K562 (cell line): ENCODE measurements around the gene CTCF. TPM values are rescaled to one million over a fixed set of nuclear protein-coding genes. Genes with fewer than 3 reads are reported as not detected.

Experiments used
- ATAC-seq: fragments of 200-7000 bp; cut with Tn5 transposase; 3 replicates; pipeline ENCODE4 v1.9.1; 2020; ENCODE audit warnings: moderate library complexity
- BruUV-seq: library from RNA; stranded (reverse); fragments of 400-500 nt; replicated peaks from 2 replicates; lab custom pipeline; 2021; lab: Mats Ljungman, UMichigan
- CTCF ChIA-PET: fragments of 300-600 bp; formaldehyde crosslinking; extraction: SDS; loops from one replicate; lab custom pipeline; 2021; ENCODE audit warnings: low intra/inter-chr PET ratio; lab: Yijun Ruan, JAX
- POLR2A ChIA-PET: fragments of 300-600, 350-650 bp; sonication (Branson Sonifier 250); formaldehyde crosslinking; extraction: SDS; loops from one replicate; lab custom pipeline; 2021; ENCODE audit warnings: antibody characterized with exemption, inconsistent platforms; lab: Yijun Ruan, JAX
- DNase-seq, 4 experiments: peaks; one replicate each; pipeline versions ENCODE4 v3.0.0 to v3.0.0-alpha.2; 2011 to 2018; ENCODE audit warnings: low spot score in 3 of 4, mixed read lengths in 3 of 4; ENCODE audit errors: extremely low read depth in 1 of 4
- FAIRE-seq: peaks from 2 replicates; lab custom pipeline; 2011; peaks lifted over from hg19 to GRCh38; lab: Jason Lieb, UNC
- H2AFZ ChIP-seq: 2 replicates; pipeline ENCODE4 v1.6.0; 2011; ENCODE audit warnings: low read depth, low read length, control low read depth, inconsistent platforms
- H3K27ac ChIP-seq: fragments of 200-600 bp; 3 replicates; pipeline ENCODE4 v1.8.0; 2011; ENCODE audit warnings: low read depth, mild to moderate bottlenecking, control low read depth, inconsistent platforms, low read length, moderate library complexity, mixed read lengths; ENCODE audit errors: extremely low read depth
- H3K27me3 ChIP-seq, 2 experiments: fragments of 300-600 bp in 1 of 2; 2 replicates in 1 of 2; 3 replicates in 1 of 2; pipeline versions ENCODE4 v1.6.0 to v1.8.0; 2011; ENCODE audit warnings: inconsistent platforms in 2 of 2, low read length in 2 of 2, mild to moderate bottlenecking in 1 of 2, mixed read lengths in 1 of 2, moderate library complexity in 1 of 2; ENCODE audit not compliant: control insufficient read depth in 2 of 2, insufficient read depth in 2 of 2
- H3K36me3 ChIP-seq: fragments of 300-600 bp; 3 replicates; pipeline ENCODE4 v1.8.0; 2011; ENCODE audit warnings: mild to moderate bottlenecking, low read length, inconsistent platforms; ENCODE audit not compliant: control insufficient read depth, insufficient read depth
- H3K4me1 ChIP-seq, 2 experiments: fragments of 200-600 bp in 1 of 2; replicated peaks in 1 of 2; 2 replicates in 1 of 2; 3 replicates in 1 of 2; pipeline versions ENCODE4 v1.5.1 to v1.8.0; 2011; ENCODE audit warnings: inconsistent platforms in 2 of 2, low read length in 2 of 2, mild to moderate bottlenecking in 1 of 2, mixed read lengths in 1 of 2, moderate library complexity in 1 of 2; ENCODE audit not compliant: control insufficient read depth in 2 of 2, insufficient read depth in 2 of 2
- H3K4me2 ChIP-seq: 2 replicates; pipeline ENCODE4 v1.6.1; 2011; ENCODE audit warnings: low read length, control low read depth, inconsistent platforms, mixed read lengths; ENCODE audit not compliant: insufficient read depth
- H3K4me3 ChIP-seq: fragments of 200-600 bp; sonication (generic), shearing (Covaris generic); 2 replicates; pipeline ENCODE4 v1.5.1; 2016; ENCODE audit warnings: control low read depth, inconsistent platforms
- H3K79me2 ChIP-seq: fragments of 200-600 bp; 3 replicates; pipeline ENCODE4 v1.8.0; 2011; ENCODE audit warnings: low read length, inconsistent platforms; ENCODE audit not compliant: control insufficient read depth, insufficient read depth
- H3K9ac ChIP-seq, 2 experiments: 2 replicates each; pipeline versions ENCODE4 v1.6.0 to v1.6.1; 2011; ENCODE audit warnings: low read depth in 2 of 2, low read length in 2 of 2, control low read depth in 1 of 2, inconsistent platforms in 1 of 2, mild to moderate bottlenecking in 1 of 2, mixed read lengths in 1 of 2; ENCODE audit not compliant: insufficient read depth in 1 of 2
- H3K9me1 ChIP-seq: one replicate; pipeline ENCODE4 v1.6.0; 2011; ENCODE audit warnings: inconsistent platforms, mild to moderate bottlenecking, low read length, moderate library complexity; ENCODE audit not compliant: control insufficient read depth, insufficient read depth
- H3K9me3 ChIP-seq: replicated peaks from 2 replicates; pipeline ENCODE4 v1.5.1; 2011; ENCODE audit warnings: low read depth, low read length, inconsistent platforms; ENCODE audit not compliant: control insufficient read depth, insufficient read depth
- H4K20me1 ChIP-seq: replicated peaks from 2 replicates; pipeline ENCODE4 v1.6.1; 2011; ENCODE audit warnings: low read length, inconsistent platforms, mixed read lengths; ENCODE audit not compliant: control insufficient read depth, insufficient read depth
- ARID3A ChIP-seq: IDR thresholded peaks from 2 replicates; pipeline ENCODE4 v1.6.1; 2012; ENCODE audit warnings: low read depth, low read length, improper control_type of control experiment, borderline replicate concordance
- CTCF ChIP-seq, 3 experiments: IDR thresholded peaks in 2 of 3; conservative IDR thresholded peaks in 1 of 3; 2 replicates each; pipeline ENCODE4 v1.5.1; 2011 to 2012; ENCODE audit warnings: low read length in 3 of 3, mild to moderate bottlenecking in 3 of 3, control low read depth in 2 of 3, improper control_type of control experiment in 1 of 3, inconsistent platforms in 1 of 3, low read depth in 1 of 3, mixed read lengths in 1 of 3, moderate library complexity in 1 of 3; ENCODE audit not compliant: insufficient read depth in 2 of 3
- GATAD2A ChIP-seq: fragments of 450-650 bp; IDR thresholded peaks from 2 replicates; pipeline ENCODE4 v1.6.1; 2017
- KLF13 ChIP-seq: fragments of 450-650 bp; IDR thresholded peaks from 2 replicates; pipeline ENCODE4 v1.6.1; 2016; ENCODE audit warnings: missing genetic modification characterization, low read depth, mild to moderate bottlenecking, missing compliant biosample characterization, moderate library complexity, borderline replicate concordance
- NCOA1 ChIP-seq: fragments of 450-650 bp; IDR thresholded peaks from 2 replicates; pipeline ENCODE4 v1.6.1; 2016; ENCODE audit warnings: low read depth
- PBX2 ChIP-seq, 2 experiments: IDR thresholded peaks in 1 of 2; conservative IDR thresholded peaks in 1 of 2; 2 replicates each; pipeline ENCODE4 v1.6.1; 2016; ENCODE audit warnings: low read depth in 2 of 2, mild to moderate bottlenecking in 1 of 2, missing compliant biosample characterization in 1 of 2, missing genetic modification characterization in 1 of 2, moderate library complexity in 1 of 2
- SFPQ ChIP-seq: fragments of 200-400 bp; formaldehyde crosslinking; IDR thresholded peaks from 2 replicates; pipeline ENCODE4 v1.6.1; 2017; ENCODE audit warnings: mild to moderate bottlenecking, low read depth, low read length, moderate library complexity
- SNRNP70 ChIP-seq: fragments of 200-400 bp; formaldehyde crosslinking; optimal IDR thresholded peaks from 2 replicates; pipeline ENCODE3; 2017; ENCODE audit warnings: low read depth, low read length
- SREBF2 ChIP-seq: sonication (generic); formaldehyde crosslinking; IDR thresholded peaks from 2 replicates; pipeline ENCODE4 v1.4.0; 2020; ENCODE audit warnings: mild to moderate bottlenecking, missing genetic modification reagents
- TARDBP ChIP-seq: fragments of 450-650 bp; IDR thresholded peaks from 2 replicates; pipeline ENCODE4 v1.6.1; 2016
- ZNF644 ChIP-seq: fragments of 200-800 bp; sonication (Bioruptor generic); IDR thresholded peaks from 2 replicates; pipeline ENCODE4 v1.6.1; 2016; ENCODE audit warnings: low read depth, missing genetic modification characterization, missing compliant biosample characterization
- WGBS: fragments of 100-300 bp; shearing (Covaris generic); methylation state at CpG from one replicate; pipeline ENCODE4 v1.1.6; 2016; ENCODE audit warnings: low coverage, mixed read lengths; ENCODE audit not compliant: insufficient coverage; ENCODE audit errors: missing lambda C conversion rate; 5-methylcytosine and 5-hydroxymethylcytosine counted together
- in situ Hi-C: fragments of 300-500 bp; cut with MboI; formaldehyde crosslinking; loops from 4 replicates; pipeline ENCODE4 v1.15.0; 2018; ENCODE audit warnings: inconsistent platforms, mixed read lengths
- intact Hi-C: fragments of 100-400 bp; cut with micrococcal nuclease; formaldehyde crosslinking; loops from 2 replicates; pipeline ENCODE4 v1.14.2; 2022
- polyA plus RNA-seq, 8 experiments: library from polyadenylated mRNA; depleted of rRNA in 4 of 8; stranded (reverse) in 5 of 8; unstranded in 3 of 8; fragments of >200 nt; fragmentation: Nextera tagmentation in 2 of 8; fragmentation: Illumina TruSeq in 1 of 8; extraction: Ambion mirVana in 2 of 8; extraction: Trizol in 1 of 8; gene quantifications; 2 replicates each; pipeline versions ENCODE4 v1.2.1 to v1.2.3, GENCODE V29; 2011 to 2014; ENCODE audit warnings: inconsistent platforms in 1 of 8, missing spikeins in 1 of 8
- total RNA-seq, 7 experiments: library from RNA; depleted of rRNA in 6 of 7; stranded (reverse); fragments of >200 nt in 6 of 7; fragmentation: Illumina TruSeq in 2 of 7; extraction: Trizol in 2 of 7; gene quantifications; 2 replicates each; pipeline versions ENCODE4 v1.2.1 to v1.2.3, GENCODE V29; 2011 to 2021; ENCODE audit warnings: low replicate concordance in 1 of 7

CTCF gene
- total and polyA plus RNA-seq, 9 of the 15 experiments (the other 6 are each of a cell fraction or from before 2014, with no cell fraction given) = 7.8 to 49.2 (median 33.9) TPM

GRCh38 chr16:67521095-67521804 is 41.1 kb upstream of the CTCF start:
- no TSS peak for BruUV-seq
- in situ Hi-C loops = loop anchor here (10.0 kb wide), 2 partner anchors 404 to 724 kb away; partner anchors contain the start of gene PLA2G15
- H3K9ac ChIP-seq = peak overlapping the region; percentile 74 to 87
- intact Hi-C loops = loop anchor here (1.0 to 10.0 kb wide), 4 partner anchors 42 to 414 kb away; partner anchors contain the start of genes CTCF, CTRL and PSMB10
- ATAC-seq (peak; percentile 97), FAIRE-seq (peak; percentile 99), DNase-seq (peak; percentile 91 to 97 (median 92))
- H3K4me1 ChIP-seq = peaks cover 7 to 21% of the 10 kb centered on the region in 2 experiments
- no peaks in the 10 kb centered on the region for H3K9me1 ChIP-seq
- H2AFZ ChIP-seq = peak overlapping the region; percentile 97
- no peaks in the 10 kb centered on the region for H3K79me2 ChIP-seq
- H3K27ac ChIP-seq = peak overlapping the region; percentile 76
- H3K27me3 ChIP-seq = no peaks in the 10 kb centered on the region
- POLR2A ChIA-PET = interaction anchor here (0.5 to 1.6 kb wide), 8 partner anchors 9 to 668 kb away, joined by 3 to 9 read pairs (median 3); partner anchors contain the start of gene HSD11B2
- peak overlapping the region; percentile 45 for H3K4me3 ChIP-seq
- no peaks in the 10 kb centered on the region for H3K9me3 ChIP-seq
- 1% methylated on average over 22 of the region's 25 CpGs for WGBS
- CTCF ChIA-PET = interaction anchor here (0.6 to 2.5 kb wide), 19 partner anchors 15 to 708 kb away, joined by 3 to 50 read pairs (median 3); partner anchors contain the start of genes AGRP, C16orf86, CARMIL2 and CTCF
- no peaks in the 10 kb centered on the region for H3K36me3 ChIP-seq
- H3K4me2 ChIP-seq = peak overlapping the region; percentile 97
- H4K20me1 ChIP-seq = no peaks in the 10 kb centered on the region
- TF ChIP-seq TARDBP (peak; percentile 45; the same call in 1 of the 2 replicates), SNRNP70 (no peak), KLF13 (tag) (0 out of 2 replicates have a peak, but pooled peaks have one; percentile 14), SFPQ (no peak), CTCF (IDR thresholded peaks at IDR 0.05 in 2 of 3, conservative IDR thresholded peaks at IDR 0.05 in 1 of 3; ENCODE audit: insufficient read depth in 2 of 3, low read depth in 1 of 3, low read length in 3 of 3) (peak; percentile 97 to 100 (median 100)), GATAD2A (no peak), SREBF2 (CRISPR knock-in tag) (no peak), ARID3A (no peak), NCOA1 (no peak; the same call in 1 of the 2 replicates), PBX2 (CRISPR knock-in tag; IDR thresholded peaks at IDR 0.05; ENCODE audit: low read depth) (no peak), PBX2 (tag; conservative IDR thresholded peaks at IDR 0.05; ENCODE audit: low read depth) (0 out of 2 replicates have a peak, but pooled peaks have one; percentile 3), ZNF644 (tag) (no peak)
